MM.1S (cell line): ENCODE measurements around the gene CCDC157.

ENCODE experiments used
- CTCF ChIP-seq: fragments of 300-600 bp; sonication (generic); IDR thresholded peaks from 2 replicates; pipeline ENCODE4 v1.5.1; 2016; ENCODE audit warnings: antibody characterized with exemption, low read length, mixed read lengths
- EZH2phosphoT487 ChIP-seq: fragments of 300-600 bp; sonication (generic); IDR thresholded peaks from 2 replicates; pipeline ENCODE4 v1.6.1; 2018; ENCODE audit warnings: antibody characterized with exemption, low read length

DNA sequence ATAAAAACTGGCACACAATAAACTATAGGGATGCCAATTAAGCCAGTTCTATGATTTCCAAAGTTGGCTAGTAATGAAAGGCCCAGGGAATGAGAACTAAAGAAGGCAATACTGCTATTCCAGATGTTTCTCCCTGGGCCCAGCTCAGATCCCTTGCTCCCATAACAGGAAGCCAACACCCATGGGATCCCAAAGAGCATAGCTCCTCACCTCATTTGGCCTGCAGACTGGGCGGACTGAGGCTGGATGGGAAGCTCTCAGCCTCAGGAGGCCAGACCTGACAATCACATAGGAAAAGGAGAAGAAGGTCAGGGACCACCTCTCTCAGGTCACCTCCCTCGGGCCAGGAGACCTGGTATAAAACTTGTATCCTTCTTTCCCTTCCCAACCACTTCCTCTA is 35.3 kb upstream of the CCDC157 start:
- TF ChIP-seq CTCF, result no peak
- no peak for TF ChIP-seq EZH2phosphoT487
